ENCODE data around the gene PDC.
"Not testable (repeated sequence)": the region's sequence is repeated elsewhere in the genome, so short reads cannot be mapped to it uniquely, and the experiment has no call there.

Gene PDC

DNA sequence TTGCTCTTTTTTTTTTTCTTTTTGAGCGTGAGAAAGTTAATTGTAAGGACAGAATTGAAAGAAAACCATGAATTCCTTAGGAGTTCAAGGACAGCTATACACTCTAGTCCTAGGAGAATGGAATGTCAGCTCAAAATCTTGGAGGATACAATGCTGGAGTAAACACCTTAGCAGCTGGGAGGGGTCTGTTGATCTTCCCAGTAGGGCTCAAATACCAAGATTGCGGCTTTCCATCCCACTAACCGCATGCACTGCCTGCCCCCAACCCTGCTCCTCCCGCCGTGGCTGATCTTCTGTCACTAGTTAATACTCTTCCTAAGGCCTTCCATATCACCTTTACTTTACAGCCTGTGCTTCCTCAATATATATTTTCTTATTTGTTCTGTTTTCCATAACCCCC, 2.6 kb upstream of the PDC start:
- Histone ChIP-seq H3K4me1 (no peaks in the 10 kb centered on the region), H3K27me3 (no peaks in the 10 kb centered on the region), H3K36me3 (no peaks in the 10 kb centered on the region), H3K4me3 (ENCODE audit: low read depth, low read length) (no peak overlapping the region), H3K9me3 (no peaks in the 10 kb centered on the region)
- TF ChIP-seq, protein P1, sequence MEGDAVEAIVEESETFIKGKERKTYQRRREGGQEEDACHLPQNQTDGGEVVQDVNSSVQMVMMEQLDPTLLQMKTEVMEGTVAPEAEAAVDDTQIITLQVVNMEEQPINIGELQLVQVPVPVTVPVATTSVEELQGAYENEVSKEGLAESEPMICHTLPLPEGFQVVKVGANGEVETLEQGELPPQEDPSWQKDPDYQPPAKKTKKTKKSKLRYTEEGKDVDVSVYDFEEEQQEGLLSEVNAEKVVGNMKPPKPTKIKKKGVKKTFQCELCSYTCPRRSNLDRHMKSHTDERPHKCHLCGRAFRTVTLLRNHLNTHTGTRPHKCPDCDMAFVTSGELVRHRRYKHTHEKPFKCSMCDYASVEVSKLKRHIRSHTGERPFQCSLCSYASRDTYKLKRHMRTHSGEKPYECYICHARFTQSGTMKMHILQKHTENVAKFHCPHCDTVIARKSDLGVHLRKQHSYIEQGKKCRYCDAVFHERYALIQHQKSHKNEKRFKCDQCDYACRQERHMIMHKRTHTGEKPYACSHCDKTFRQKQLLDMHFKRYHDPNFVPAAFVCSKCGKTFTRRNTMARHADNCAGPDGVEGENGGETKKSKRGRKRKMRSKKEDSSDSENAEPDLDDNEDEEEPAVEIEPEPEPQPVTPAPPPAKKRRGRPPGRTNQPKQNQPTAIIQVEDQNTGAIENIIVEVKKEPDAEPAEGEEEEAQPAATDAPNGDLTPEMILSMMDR (IDR thresholded peaks at IDR 0.05; ENCODE audit: low read depth, low read length), result no peak
- DNase-seq, result no peak

DNA sequence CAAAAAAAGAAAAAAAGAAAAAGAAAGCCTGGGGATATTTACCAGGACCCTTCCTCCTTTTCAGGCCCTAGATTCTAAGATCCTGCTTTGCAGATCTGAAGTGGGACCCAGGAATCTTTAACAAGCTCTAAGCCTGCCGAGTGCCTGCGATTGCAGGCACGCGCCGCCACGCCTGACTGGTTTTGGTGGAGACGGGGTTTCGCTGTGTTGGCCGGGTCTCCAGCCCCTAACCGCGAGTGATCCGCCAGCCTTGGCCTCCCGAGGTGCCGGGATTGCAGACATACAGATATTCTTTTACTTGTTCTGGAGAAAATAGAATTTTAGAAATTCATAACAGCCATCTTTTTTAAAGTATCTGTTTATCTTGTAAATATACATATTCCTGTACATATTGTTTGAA, 1.8 kb downstream of the PDC start:
- H3K36me3 ChIP-seq; H3K4me3 ChIP-seq (ENCODE audit: low read depth, low read length); H3K9me3 ChIP-seq; H3K4me1 ChIP-seq; DNase-seq; H3K27me3 ChIP-seq: not testable (repeated sequence)

DNA sequence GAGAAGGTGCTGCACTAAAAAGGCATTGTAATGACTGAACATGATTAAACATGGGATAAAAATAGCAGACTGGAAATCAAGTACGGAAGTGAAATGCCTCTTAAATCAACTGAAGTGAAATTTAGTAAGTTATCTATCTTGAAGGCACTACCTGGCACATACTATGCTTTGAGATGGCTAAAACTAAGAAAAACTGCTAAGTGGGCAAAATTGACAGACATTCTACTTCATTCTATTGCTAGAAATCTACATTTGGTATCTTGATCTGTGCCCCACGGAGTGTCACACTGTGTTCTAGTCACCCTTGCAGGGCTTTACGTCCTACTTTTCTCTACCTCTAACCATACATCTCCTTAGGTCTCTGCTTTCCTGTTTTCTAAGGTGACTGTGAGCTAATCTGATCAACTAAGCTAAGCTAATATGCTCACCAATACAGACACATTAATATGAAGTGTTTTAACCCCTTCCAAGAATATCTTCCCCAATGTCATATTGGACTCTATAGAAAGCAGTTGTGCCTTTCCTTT, 4.1 kb downstream of the PDC start:
- no peaks in the 10 kb centered on the region for H3K4me1 ChIP-seq
- H3K9me3 ChIP-seq, result no peaks in the 10 kb centered on the region
- TF ChIP-seq, protein P1 (IDR thresholded peaks at IDR 0.05; ENCODE audit: low read depth, low read length), result no peak
- H3K27me3 ChIP-seq, result no peaks in the 10 kb centered on the region; the same call in 1 of the 2 replicates
- no peaks in the 10 kb centered on the region for H3K36me3 ChIP-seq
- H3K4me3 ChIP-seq (ENCODE audit: low read depth, low read length), result no peak overlapping the region
- no peak for DNase-seq

DNA sequence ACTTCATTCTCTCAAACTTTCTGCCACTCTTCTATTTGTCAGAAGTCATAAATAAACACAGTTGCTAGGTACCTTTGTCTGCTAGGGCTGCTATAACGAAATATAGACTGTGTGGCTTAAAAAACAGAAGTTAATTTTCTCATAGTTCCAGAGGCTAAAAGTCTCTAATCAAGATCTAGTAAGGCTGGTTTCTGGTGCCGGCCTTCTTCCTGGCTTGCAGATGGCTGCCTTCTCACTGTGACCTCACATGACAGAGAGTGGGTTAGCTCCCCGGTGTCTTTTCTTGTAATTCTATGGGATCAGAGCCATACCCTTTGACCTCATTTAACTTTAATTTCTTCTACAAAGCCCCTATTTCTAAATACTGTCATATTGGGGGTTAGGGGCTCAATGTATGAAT, 5.9 kb downstream of the PDC start:
- no peak for DNase-seq
- H3K9me3 ChIP-seq, result no peaks in the 10 kb centered on the region
- H3K4me1 ChIP-seq, result no peaks in the 10 kb centered on the region
- TF ChIP-seq, protein P1 (IDR thresholded peaks at IDR 0.05; ENCODE audit: low read depth, low read length), result no peak
- no peaks in the 10 kb centered on the region for H3K36me3 ChIP-seq
- H3K27me3 ChIP-seq, result no peaks in the 10 kb centered on the region; the same call in 1 of the 2 replicates
- H3K4me3 ChIP-seq (ENCODE audit: low read depth, low read length), result no peak overlapping the region

DNA sequence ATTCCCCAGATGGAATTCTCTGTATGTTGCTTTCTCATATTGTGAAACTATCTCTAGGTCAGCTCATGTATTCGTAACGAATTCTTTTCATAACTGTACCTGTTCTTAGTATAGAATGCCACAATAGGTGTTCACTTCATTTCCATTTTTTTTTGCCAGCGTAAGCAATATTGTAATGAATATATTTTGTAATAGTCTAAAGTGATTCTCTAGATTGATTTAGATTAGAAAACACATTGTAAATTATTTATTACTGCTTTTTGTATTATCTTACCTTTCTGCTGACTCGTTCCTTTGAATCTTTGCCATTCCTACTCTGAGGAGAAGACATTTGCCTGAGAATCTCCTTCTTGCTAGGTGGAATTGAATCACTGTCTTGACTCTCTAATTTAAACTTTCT, 14.8 kb downstream of the PDC start:
- Histone ChIP-seq H3K9me3 (no peaks in the 10 kb centered on the region), H3K4me1 (no peaks in the 10 kb centered on the region), H3K36me3 (no peaks in the 10 kb centered on the region), H3K27me3 (no peaks in the 10 kb centered on the region), H3K4me3 (ENCODE audit: low read depth, low read length) (no peak overlapping the region)
- no peak for DNase-seq
- TF ChIP-seq, protein P1 (IDR thresholded peaks at IDR 0.05; ENCODE audit: low read depth, low read length), result no peak

DNA sequence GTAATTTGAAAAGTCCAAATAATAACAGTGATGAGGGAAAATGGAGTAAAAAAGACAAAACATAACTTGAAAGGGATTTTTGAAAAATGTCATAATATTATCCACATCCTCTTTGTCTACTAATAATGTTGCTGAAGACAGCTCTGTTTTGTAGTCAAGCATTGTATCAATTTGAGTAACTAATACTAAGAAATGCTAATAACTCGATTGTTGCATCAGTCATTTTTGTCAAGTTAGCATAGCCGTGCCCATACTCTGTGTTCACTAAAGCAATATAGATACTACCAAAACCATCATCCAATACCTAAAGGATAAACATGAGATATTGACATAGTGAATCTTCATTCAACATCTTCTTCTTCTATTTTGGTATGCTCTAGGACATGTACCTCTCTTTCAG, 17.3 kb downstream of the PDC start:
- no peak overlapping the region for H3K4me3 ChIP-seq (ENCODE audit: low read depth, low read length)
- TF ChIP-seq, protein P1 (IDR thresholded peaks at IDR 0.05; ENCODE audit: low read depth, low read length), result no peak
- H3K27me3 ChIP-seq, result no peaks in the 10 kb centered on the region; the same call in 1 of the 2 replicates
- H3K9me3 ChIP-seq, result no peaks in the 10 kb centered on the region
- no peaks in the 10 kb centered on the region for H3K4me1 ChIP-seq
- H3K36me3 ChIP-seq, result no peaks in the 10 kb centered on the region
- DNase-seq, result no peak
